22Rv1 (cell line): ENCODE data around the gene SNUPN.
"Not testable (repeated sequence)": the region's sequence is repeated elsewhere in the genome, so short reads cannot be mapped to it uniquely, and the experiment has no call there.

ENCODE experiments used
- H3K27ac ChIP-seq: fragments of 450-650 bp; 2 replicates; pipeline ENCODE4 v1.5.1; 2017
- ZFX ChIP-seq: fragments of 450-650 bp; IDR thresholded peaks from 2 replicates; pipeline ENCODE4 v1.6.1; 2017; ENCODE audit warnings: antibody characterized with exemption, borderline replicate concordance
- TF ChIP-seq, protein P1 (sequence below): fragments of 450-650 bp; IDR thresholded peaks from 2 replicates; pipeline ENCODE4 v1.5.1; 2017; ENCODE audit warnings: mild to moderate bottlenecking

Gene SNUPN

DNA sequence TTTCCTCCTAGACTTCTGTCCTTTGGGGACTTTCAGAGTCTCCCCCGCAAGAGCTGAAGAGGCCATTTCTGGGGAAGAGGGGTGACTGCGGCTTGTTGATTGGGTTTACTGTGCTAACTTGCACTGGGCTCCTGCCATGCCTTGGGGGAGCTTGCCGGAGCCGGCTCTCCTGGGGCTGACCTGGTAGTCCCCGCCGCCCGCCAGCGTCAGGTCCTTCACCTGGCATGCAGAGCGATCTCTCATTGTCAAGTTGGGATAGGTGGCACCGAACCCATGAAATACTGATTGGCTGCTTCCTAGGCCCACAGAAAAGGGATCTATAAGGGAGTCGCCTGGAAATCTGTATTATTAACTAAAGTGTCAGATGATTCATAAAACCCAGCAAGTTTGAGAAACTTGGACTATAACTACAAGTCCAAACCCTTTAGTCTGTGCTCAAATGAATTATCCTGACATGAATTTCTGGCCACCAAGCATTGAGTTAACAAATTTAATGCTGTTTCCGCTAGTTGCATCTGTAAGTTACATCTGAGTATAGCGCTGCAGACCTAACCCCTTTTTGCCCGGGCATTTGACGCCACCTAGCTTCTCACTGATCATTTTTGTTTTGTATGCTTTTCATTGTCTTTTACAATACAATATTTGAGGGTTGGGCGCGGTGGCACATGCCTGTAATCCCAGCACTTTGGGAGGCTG, 15.1 kb upstream of the SNUPN start:
- no peak for TF ChIP-seq ZFX
- TF ChIP-seq, protein P1, sequence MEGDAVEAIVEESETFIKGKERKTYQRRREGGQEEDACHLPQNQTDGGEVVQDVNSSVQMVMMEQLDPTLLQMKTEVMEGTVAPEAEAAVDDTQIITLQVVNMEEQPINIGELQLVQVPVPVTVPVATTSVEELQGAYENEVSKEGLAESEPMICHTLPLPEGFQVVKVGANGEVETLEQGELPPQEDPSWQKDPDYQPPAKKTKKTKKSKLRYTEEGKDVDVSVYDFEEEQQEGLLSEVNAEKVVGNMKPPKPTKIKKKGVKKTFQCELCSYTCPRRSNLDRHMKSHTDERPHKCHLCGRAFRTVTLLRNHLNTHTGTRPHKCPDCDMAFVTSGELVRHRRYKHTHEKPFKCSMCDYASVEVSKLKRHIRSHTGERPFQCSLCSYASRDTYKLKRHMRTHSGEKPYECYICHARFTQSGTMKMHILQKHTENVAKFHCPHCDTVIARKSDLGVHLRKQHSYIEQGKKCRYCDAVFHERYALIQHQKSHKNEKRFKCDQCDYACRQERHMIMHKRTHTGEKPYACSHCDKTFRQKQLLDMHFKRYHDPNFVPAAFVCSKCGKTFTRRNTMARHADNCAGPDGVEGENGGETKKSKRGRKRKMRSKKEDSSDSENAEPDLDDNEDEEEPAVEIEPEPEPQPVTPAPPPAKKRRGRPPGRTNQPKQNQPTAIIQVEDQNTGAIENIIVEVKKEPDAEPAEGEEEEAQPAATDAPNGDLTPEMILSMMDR = peak; percentile 38
- H3K27ac ChIP-seq = peak overlapping the region; percentile 95

DNA sequence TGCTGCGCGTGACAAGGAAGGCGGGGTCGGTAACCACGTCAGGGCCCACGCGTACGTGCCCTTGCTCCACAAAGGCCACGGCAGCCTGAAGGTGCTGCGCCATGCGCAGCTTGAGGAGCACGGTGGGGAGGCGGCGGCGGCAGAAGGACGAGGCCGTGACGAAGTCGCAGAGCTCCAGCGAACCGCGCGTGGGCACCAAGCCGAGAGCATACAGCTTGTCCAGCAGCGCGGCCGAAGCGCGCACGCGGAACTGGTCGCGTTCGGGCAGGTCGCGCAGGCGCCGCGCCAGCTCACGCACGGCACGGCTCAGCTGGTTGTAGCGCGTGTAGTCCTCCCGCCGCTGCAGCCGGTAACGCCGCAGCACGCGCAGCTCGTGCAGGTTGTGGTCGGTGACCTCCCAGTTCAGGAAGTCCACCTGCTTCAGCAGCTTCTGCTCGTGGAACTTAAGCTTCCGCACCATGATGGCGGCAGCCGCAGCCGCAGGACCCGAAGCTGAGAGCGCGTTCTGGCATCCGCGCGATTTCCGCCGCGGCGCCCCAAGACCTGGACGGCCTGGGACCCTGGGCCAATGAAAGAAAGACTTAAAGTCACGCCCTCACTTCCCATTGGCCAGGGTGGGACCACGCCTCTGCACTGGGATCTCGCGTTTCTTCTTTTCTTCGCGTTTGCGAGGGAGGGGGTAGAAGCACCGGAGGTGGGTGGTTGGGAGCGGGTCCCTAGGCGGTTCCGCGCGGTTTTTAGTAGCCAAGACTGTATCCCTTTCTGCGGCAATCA, 14.4 kb upstream of the SNUPN start, which contains the start of gene IMP3:
Gene IMP3 (minus strand): TSS at position 516 of the 774 bp plus-strand sequence. CDS start 56 bp downstream, at position 460.
- peak within 1 kb of the TSS; percentile 95 for H3K27ac ChIP-seq
- TF ChIP-seq, protein P1 = no peak
- no peak for TF ChIP-seq ZFX

DNA sequence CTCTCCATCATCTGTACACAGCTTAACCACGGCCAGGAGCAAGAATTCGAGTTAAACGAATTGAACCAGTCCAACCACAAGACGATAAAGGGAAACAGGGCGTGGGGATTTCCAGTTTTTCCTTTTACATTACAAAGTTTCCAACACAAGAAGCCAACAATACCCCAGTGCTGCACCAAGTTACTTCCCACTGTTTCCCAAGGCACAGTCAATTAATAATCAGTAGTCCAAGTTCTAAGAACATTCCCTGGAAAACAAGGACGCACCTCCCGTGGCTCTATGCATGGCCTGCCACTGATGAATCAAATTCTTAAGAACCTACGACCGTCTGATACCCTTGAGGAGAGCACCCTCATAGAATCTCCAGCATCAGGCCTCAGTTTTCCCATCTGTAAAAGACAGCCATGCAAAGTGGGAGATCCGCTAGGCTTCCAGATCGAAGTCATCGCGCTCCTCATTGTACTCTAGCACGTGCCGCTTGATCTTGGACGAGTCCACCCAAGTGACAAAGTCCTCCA, 13.7 kb upstream of the SNUPN start:
- peak overlapping the region; percentile 95 for H3K27ac ChIP-seq
- TF ChIP-seq, protein P1 = no peak
- TF ChIP-seq ZFX = no peak

DNA sequence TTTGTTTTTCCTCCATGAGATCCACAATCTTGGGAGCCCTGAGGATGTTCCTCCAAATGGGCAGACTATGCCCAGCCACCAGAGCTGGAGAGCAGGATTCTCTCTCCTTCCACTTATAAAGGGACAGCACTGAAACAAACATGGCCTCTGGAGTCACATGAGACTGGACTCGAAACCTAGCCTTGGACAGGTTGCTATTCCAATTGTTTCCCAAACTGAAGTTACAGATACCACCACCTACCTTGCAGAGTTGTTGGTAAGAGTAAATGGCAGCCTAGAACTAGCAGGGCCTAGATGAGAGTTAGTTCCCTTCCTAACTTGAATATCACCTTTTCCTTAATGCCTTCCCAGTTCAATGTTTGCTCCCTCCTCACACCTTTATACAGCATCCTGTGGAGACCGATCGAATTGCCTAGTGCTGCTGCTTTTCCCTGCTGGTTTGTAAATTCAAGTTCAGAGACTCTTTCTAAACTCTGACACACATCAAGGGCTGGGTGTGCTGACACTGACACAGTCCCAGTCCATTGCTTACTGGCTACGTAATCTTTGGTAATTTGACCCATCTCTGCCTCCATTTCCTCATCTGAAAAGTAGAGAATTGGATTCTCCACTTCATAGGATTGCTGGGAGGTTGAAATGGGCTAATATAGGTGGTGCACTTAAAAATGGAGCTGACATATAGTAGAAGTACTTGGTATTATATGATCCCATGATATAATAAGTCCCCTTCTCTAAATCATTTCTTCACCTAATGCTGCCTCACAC, 11.9 kb upstream of the SNUPN start:
- H3K27ac ChIP-seq = peak overlapping the region; percentile 95; the same call in 1 of the 2 replicates
- TF ChIP-seq, protein P1 = no peak
- TF ChIP-seq ZFX = no peak

DNA sequence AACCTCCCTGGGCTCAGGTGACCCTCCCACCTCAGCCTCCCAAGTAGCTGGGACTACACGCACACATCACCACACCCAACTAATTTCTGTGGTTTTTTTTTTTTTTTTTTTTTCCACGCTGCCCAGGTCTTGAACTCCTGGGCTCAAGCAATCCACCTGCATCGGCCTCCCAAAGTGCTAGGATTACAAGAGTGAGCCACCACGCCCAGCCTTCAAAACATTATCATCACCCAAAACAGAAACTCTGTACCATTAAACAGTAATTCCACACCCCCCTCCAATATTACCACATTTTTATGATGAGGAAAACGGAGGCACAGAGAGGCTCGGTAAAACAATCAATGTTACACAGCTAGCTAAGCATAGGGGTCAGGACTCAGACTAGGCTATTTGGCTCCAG, 10.5 kb upstream of the SNUPN start:
- TF ChIP-seq, protein P1 = no peak
- no peak overlapping the region for H3K27ac ChIP-seq

DNA sequence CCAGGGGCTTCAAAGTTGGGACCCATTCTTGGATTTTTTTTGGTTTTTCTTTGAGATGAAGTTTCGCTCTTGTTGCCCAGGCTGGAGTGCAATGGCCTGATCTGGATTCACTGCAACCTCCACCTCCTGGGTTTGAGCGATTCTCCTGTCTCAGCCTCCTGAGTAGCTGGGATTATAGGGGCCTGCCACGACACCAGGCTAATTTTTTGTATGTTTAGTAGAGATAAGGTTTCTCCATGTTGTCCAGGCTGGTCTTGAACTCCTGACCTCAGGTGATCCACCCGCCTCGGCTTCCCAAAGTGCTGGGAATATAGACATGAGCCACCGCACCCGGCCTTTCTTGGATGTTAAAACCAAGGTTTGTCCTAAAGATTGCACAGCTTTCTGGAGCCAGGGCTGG, 8.4 kb upstream of the SNUPN start:
- H3K27ac ChIP-seq = not testable (repeated sequence)

DNA sequence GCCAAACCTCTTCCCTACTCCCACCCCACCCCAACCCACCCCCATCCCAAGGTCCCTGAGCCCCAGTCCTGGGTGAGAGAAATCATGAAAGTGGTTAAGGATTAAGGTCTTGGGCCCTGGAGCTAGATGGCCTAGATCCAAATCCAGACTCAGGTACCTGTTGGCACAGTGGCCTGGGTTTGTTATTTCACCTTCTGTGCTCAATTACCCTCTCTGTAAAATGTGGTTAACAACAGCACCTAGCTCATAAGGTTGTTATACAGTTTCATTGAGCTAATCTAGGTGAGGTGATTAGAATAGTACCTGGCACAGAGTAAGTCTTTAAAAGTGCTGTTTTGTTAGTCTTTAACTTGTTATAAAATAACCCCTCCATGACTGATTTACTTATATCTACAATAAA, 6.4 kb upstream of the SNUPN start:
- H3K27ac ChIP-seq = no peak overlapping the region
- TF ChIP-seq, protein P1 = no peak
- no peak for TF ChIP-seq ZFX
